H1 (cell line): ENCODE measurements around the gene TGM6. TPM values are rescaled to one million over a fixed set of nuclear protein-coding genes. Genes with fewer than 3 reads are reported as not detected.

Source experiments
- CBX5 ChIP-seq: fragments of 300-800, 300-1000 bp; sonication (generic); IDR thresholded peaks from 2 replicates; pipeline ENCODE4 v1.7.1; 2016; ENCODE audit warnings: antibody characterized with exemption, low read length, low read depth
- TEAD4 ChIP-seq: IDR thresholded peaks from 2 replicates; pipeline ENCODE4 v1.6.1; 2012; ENCODE audit warnings: low read depth, low read length, inconsistent platforms, mixed read lengths
- polyA plus RNA-seq, 7 experiments: library from polyadenylated mRNA; depleted of rRNA in 3 of 7; stranded (reverse) in 5 of 7; unstranded in 2 of 7; fragments of >200 nt in 5 of 7; fragments of 200-250 nt in 2 of 7; gene quantifications; 1 replicate in 5 of 7; 2 replicates in 1 of 7; 4 replicates in 1 of 7; pipeline versions ENCODE4 v1.2.1 to v1.2.3, GENCODE V29; 2011 to 2013; ENCODE audit warnings: missing spikeins in 2 of 7, mixed read lengths in 2 of 7
- total RNA-seq: library from RNA; stranded (reverse); fragmentation: NEBNext Ultra II Directional; extraction: Animal tissue kit (Norgen Biotek cat#: 25700); gene quantifications from 2 replicates; pipeline ENCODE4 v1.2.1, GENCODE V29; 2021

Gene TGM6
- total and polyA plus RNA-seq, 2 of the 8 experiments (the other 6 are each of a cell fraction or from before 2014, with no cell fraction given) = 0.03 TPM; not detected in 1

DNA sequence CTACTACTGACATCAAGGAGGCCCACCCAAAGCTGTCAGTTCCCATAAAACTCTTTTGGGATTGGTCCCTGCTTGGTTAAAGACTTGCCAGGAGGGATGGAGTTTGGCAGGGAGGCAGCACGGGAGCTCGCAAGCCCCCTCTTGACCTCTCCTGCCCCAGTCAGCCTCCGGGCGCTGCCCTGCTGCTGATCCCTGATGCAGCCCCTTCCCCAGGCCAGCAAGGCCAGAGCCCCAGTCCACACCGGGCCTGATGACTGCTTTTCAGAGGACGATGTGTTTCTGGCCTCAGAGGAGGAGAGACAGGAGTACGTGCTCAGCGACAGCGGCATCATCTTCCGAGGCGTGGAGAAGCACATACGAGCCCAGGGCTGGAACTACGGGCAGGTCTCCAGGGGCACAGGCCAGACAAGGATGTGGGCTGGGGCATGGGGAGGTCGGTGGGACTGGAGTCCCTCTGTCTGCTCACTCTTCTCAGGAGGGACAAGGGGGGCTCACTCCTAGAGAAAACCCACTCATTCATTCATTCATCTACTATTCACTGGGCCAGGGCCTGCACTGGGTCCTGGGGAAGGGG lies 15.6 kb downstream of the TGM6 start (continued):
- no peak for TF ChIP-seq TEAD4
- TF ChIP-seq CBX5 = no peak
